Activated naive CD4-positive, alpha-beta T cell treated with anti-CD3 and anti-CD28 coated beads, Interleukin-2, amount 10 ng/mL, durations not matched to agents 7 days and 5 days (primary cell): ENCODE results near the gene CTXND1.

ENCODE experiments used
- CTCF ChIA-PET: fragments of 350-600 bp; sonication (Branson Sonifier 250); formaldehyde crosslinking; loops from one replicate; lab custom pipeline; 2021; ENCODE audit warnings: antibody characterized with exemption; lab: Charles Lee
- DNase-seq: peaks from one replicate; pipeline ENCODE4 v3.0.0-alpha.2; 2020
- H3K27ac Mint-ChIP-seq: one replicate; pipeline ENCODE4 v1.8.0; 2021; ENCODE audit warnings: mild to moderate bottlenecking, moderate library complexity, mixed read lengths
- H3K27me3 Mint-ChIP-seq: one replicate; pipeline ENCODE4 v1.8.0; 2021; ENCODE audit warnings: mild to moderate bottlenecking, mixed read lengths
- H3K36me3 Mint-ChIP-seq: one replicate; pipeline ENCODE4 v1.8.0; 2021; ENCODE audit warnings: mixed read lengths
- H3K4me1 Mint-ChIP-seq: one replicate; pipeline ENCODE4 v1.8.0; 2021; ENCODE audit warnings: mixed read lengths
- H3K4me3 Mint-ChIP-seq: one replicate; pipeline ENCODE4 v1.8.0; 2021; ENCODE audit warnings: mild to moderate bottlenecking, moderate library complexity, mixed read lengths
- H3K9me3 Mint-ChIP-seq: one replicate; pipeline ENCODE4 v1.8.0; 2021; ENCODE audit warnings: mixed read lengths

The CTXND1 gene

GRCh38 chr15:80208758-80209734 lies 43.0 kb downstream of the CTXND1 start:
- peaks cover 36% of the 10 kb centered on the region for H3K27me3 Mint-ChIP-seq

GRCh38 chr15:80207887-80208286 lies 44.1 kb downstream of the CTXND1 start:
- CTCF ChIA-PET, result no interaction called here
- Mint-ChIP-seq H3K9me3 (no peaks in the 10 kb centered on the region), H3K4me1 (no peaks in the 10 kb centered on the region)

More at GRCh38 chr15:80208758-80209734, 43.0 kb downstream of the CTXND1 start:
- DNase-seq, result no peak
- Mint-ChIP-seq H3K4me1 (no peaks in the 10 kb centered on the region), H3K4me3 (no peak overlapping the region), H3K27ac (no peak overlapping the region), H3K36me3 (no peaks in the 10 kb centered on the region), H3K9me3 (no peaks in the 10 kb centered on the region)
- CTCF ChIA-PET, result no interaction called here

GRCh38 chr15:80204231-80204630 lies 47.8 kb downstream of the CTXND1 start:
- no peaks in the 10 kb centered on the region for H3K9me3 Mint-ChIP-seq
- no peak for DNase-seq
- H3K27ac Mint-ChIP-seq, result no peak overlapping the region
- CTCF ChIA-PET, result interaction anchor here (0.7 kb wide), 1 partner anchor 164 kb away, joined by 3 read pairs; no protein-coding TSS in a partner anchor
- H3K4me1 Mint-ChIP-seq, result no peaks in the 10 kb centered on the region
- no peak overlapping the region for H3K4me3 Mint-ChIP-seq
- H3K27me3 Mint-ChIP-seq, result peaks cover 20% of the 10 kb centered on the region
- no peaks in the 10 kb centered on the region for H3K36me3 Mint-ChIP-seq

More at GRCh38 chr15:80207887-80208286, 44.1 kb downstream of the CTXND1 start:
- Mint-ChIP-seq H3K27ac (no peak overlapping the region), H3K36me3 (no peaks in the 10 kb centered on the region), H3K4me3 (no peak overlapping the region), H3K27me3 (peaks cover 36% of the 10 kb centered on the region)
- no peak for DNase-seq

GRCh38 chr15:80203361-80203885 lies 48.6 kb downstream of the CTXND1 start:
- Mint-ChIP-seq H3K9me3 (no peaks in the 10 kb centered on the region), H3K36me3 (no peaks in the 10 kb centered on the region), H3K27ac (no peak overlapping the region), H3K27me3 (peaks cover 11% of the 10 kb centered on the region), H3K4me1 (no peaks in the 10 kb centered on the region), H3K4me3 (no peak overlapping the region)
- CTCF ChIA-PET, result no interaction called here
- DNase-seq, result no peak

GRCh38 chr15:80202641-80203360 lies 49.2 kb downstream of the CTXND1 start:
- Mint-ChIP-seq H3K4me1 (no peaks in the 10 kb centered on the region), H3K4me3 (no peak overlapping the region), H3K27me3 (peaks cover 11% of the 10 kb centered on the region), H3K36me3 (no peaks in the 10 kb centered on the region), H3K9me3 (no peaks in the 10 kb centered on the region), H3K27ac (no peak overlapping the region)
- CTCF ChIA-PET, result no interaction called here
- no peak for DNase-seq

- CTCF ChIA-PET, result no interaction called here
- Mint-ChIP-seq H3K27me3 (peaks cover 11% of the 10 kb centered on the region), H3K4me1 (no peaks in the 10 kb centered on the region), H3K27ac (no peak overlapping the region), H3K4me3 (no peak overlapping the region), H3K36me3 (no peaks in the 10 kb centered on the region), H3K9me3 (no peaks in the 10 kb centered on the region)
- DNase-seq, result no peak
Measured at GRCh38 chr15:80202016-80202315, 50.0 kb downstream of the CTXND1 start.

GRCh38 chr15:80201256-80202015 lies 50.6 kb downstream of the CTXND1 start:
- Mint-ChIP-seq H3K9me3 (no peaks in the 10 kb centered on the region), H3K4me3 (no peak overlapping the region), H3K27ac (no peak overlapping the region), H3K27me3 (peaks cover 15% of the 10 kb centered on the region), H3K4me1 (no peaks in the 10 kb centered on the region), H3K36me3 (no peaks in the 10 kb centered on the region)
- DNase-seq, result no peak
- CTCF ChIA-PET, result no interaction called here

GRCh38 chr15:80199869-80200268 lies 52.1 kb downstream of the CTXND1 start:
- H3K27ac Mint-ChIP-seq, result no peak overlapping the region
- H3K4me1 Mint-ChIP-seq, result no peaks in the 10 kb centered on the region

GRCh38 chr15:80199366-80199765 lies 52.6 kb downstream of the CTXND1 start:
- H3K9me3 Mint-ChIP-seq, result no peaks in the 10 kb centered on the region
- no peaks in the 10 kb centered on the region for H3K4me1 Mint-ChIP-seq

More at GRCh38 chr15:80199869-80200268, 52.1 kb downstream of the CTXND1 start:
- Mint-ChIP-seq H3K4me3 (no peak overlapping the region), H3K36me3 (no peaks in the 10 kb centered on the region), H3K9me3 (no peaks in the 10 kb centered on the region), H3K27me3 (peaks cover 12% of the 10 kb centered on the region)
- DNase-seq, result no peak
- CTCF ChIA-PET, result no interaction called here

GRCh38 chr15:80194914-80195313 lies 57.1 kb downstream of the CTXND1 start:
- Mint-ChIP-seq H3K9me3 (no peaks in the 10 kb centered on the region), H3K4me3 (no peak overlapping the region)
- CTCF ChIA-PET, result no interaction called here

More at GRCh38 chr15:80199366-80199765, 52.6 kb downstream of the CTXND1 start:
- no peak for DNase-seq
- Mint-ChIP-seq H3K36me3 (no peaks in the 10 kb centered on the region), H3K4me3 (no peak overlapping the region), H3K27me3 (peaks cover 12% of the 10 kb centered on the region), H3K27ac (no peak overlapping the region)
- CTCF ChIA-PET, result no interaction called here

GRCh38 chr15:80194186-80194585 lies 57.8 kb downstream of the CTXND1 start:
- H3K27ac Mint-ChIP-seq, result no peak overlapping the region
- no peak overlapping the region for H3K4me3 Mint-ChIP-seq
- H3K36me3 Mint-ChIP-seq, result no peaks in the 10 kb centered on the region
- CTCF ChIA-PET, result no interaction called here
- no peaks in the 10 kb centered on the region for H3K4me1 Mint-ChIP-seq
- H3K27me3 Mint-ChIP-seq, result peaks cover 9% of the 10 kb centered on the region
- H3K9me3 Mint-ChIP-seq, result no peaks in the 10 kb centered on the region
- no peak for DNase-seq

More at GRCh38 chr15:80194914-80195313, 57.1 kb downstream of the CTXND1 start:
- Mint-ChIP-seq H3K27ac (no peak overlapping the region), H3K36me3 (no peaks in the 10 kb centered on the region), H3K4me1 (no peaks in the 10 kb centered on the region), H3K27me3 (peaks cover 12% of the 10 kb centered on the region)
- no peak for DNase-seq

- no peaks in the 10 kb centered on the region for H3K9me3 Mint-ChIP-seq
- H3K36me3 Mint-ChIP-seq, result peaks cover 11% of the 10 kb centered on the region
- no peaks in the 10 kb centered on the region for H3K4me1 Mint-ChIP-seq
- no peak overlapping the region for H3K27ac Mint-ChIP-seq
- DNase-seq, result no peak
- H3K4me3 Mint-ChIP-seq, result no peak overlapping the region
- CTCF ChIA-PET, result no interaction called here
- peaks cover 9% of the 10 kb centered on the region for H3K27me3 Mint-ChIP-seq
Measured at GRCh38 chr15:80191897-80192595, 60.0 kb downstream of the CTXND1 start.

- CTCF ChIA-PET, result no interaction called here
Measured at GRCh38 chr15:80191198-80191597, 60.8 kb downstream of the CTXND1 start.

More at GRCh38 chr15:80191198-80191597, 60.8 kb downstream of the CTXND1 start:
- Mint-ChIP-seq H3K9me3 (no peaks in the 10 kb centered on the region), H3K27me3 (peaks cover 5% of the 10 kb centered on the region), H3K4me3 (no peak overlapping the region), H3K4me1 (no peaks in the 10 kb centered on the region), H3K36me3 (peaks cover 15% of the 10 kb centered on the region), H3K27ac (no peak overlapping the region)
- no peak for DNase-seq
